HG03175 (cell line): ENCODE measurements around the gene CNTNAP5.

Experiments
- ATAC-seq: cut with Tn5 transposase; IDR thresholded peaks from one replicate; pipeline ENCODE4 v1.9.1; 2021; ENCODE audit warnings: mild to moderate bottlenecking, moderate library complexity; ENCODE audit not compliant: unreplicated experiment

Gene CNTNAP5

GRCh38 chr2:124535816-124536215 is 510.7 kb downstream of the CNTNAP5 start:
- no peak for ATAC-seq

GRCh38 chr2:124536591-124536990 is 511.5 kb downstream of the CNTNAP5 start:
- no peak for ATAC-seq

- no peak for ATAC-seq
These were observed 513.5 kb downstream of the CNTNAP5 start for GRCh38 chr2:124538549-124538948.

- ATAC-seq: no peak
These were observed 515.7 kb downstream of the CNTNAP5 start for GRCh38 chr2:124540805-124541204.

GRCh38 chr2:124542932-124543640 is 518.0 kb downstream of the CNTNAP5 start:
- ATAC-seq: no peak

GRCh38 chr2:124547700-124548099 is 522.6 kb downstream of the CNTNAP5 start:
- no peak for ATAC-seq

- ATAC-seq: no peak
These were observed 533.3 kb downstream of the CNTNAP5 start for GRCh38 chr2:124558277-124558905.

- no peak for ATAC-seq
These were observed 534.1 kb downstream of the CNTNAP5 start for GRCh38 chr2:124559236-124559635.

- ATAC-seq: no peak
These were observed 535.6 kb downstream of the CNTNAP5 start for GRCh38 chr2:124560592-124561112.

- ATAC-seq: no peak
These were observed 536.4 kb downstream of the CNTNAP5 start for GRCh38 chr2:124561486-124561885.

GRCh38 chr2:124563426-124563825 is 538.3 kb downstream of the CNTNAP5 start:
- no peak for ATAC-seq

- ATAC-seq: no peak
These were observed 541.5 kb downstream of the CNTNAP5 start for GRCh38 chr2:124566518-124566970.

- ATAC-seq: no peak
These were observed 545.8 kb downstream of the CNTNAP5 start for GRCh38 chr2:124570872-124571271.

GRCh38 chr2:124571836-124572235 is 546.7 kb downstream of the CNTNAP5 start:
- no peak for ATAC-seq

- no peak for ATAC-seq
These were observed 548.0 kb downstream of the CNTNAP5 start for GRCh38 chr2:124572934-124573634.

- ATAC-seq: no peak
These were observed 550.4 kb downstream of the CNTNAP5 start for GRCh38 chr2:124575497-124575896.

GRCh38 chr2:124580263-124580662 is 555.2 kb downstream of the CNTNAP5 start:
- no peak for ATAC-seq

GRCh38 chr2:124582387-124582786 is 557.3 kb downstream of the CNTNAP5 start:
- ATAC-seq: no peak

- no peak for ATAC-seq
These were observed 559.5 kb downstream of the CNTNAP5 start for GRCh38 chr2:124584615-124585014.

- no peak for ATAC-seq
These were observed 560.2 kb downstream of the CNTNAP5 start for GRCh38 chr2:124585277-124585676.

- no peak for ATAC-seq
These were observed 561.1 kb downstream of the CNTNAP5 start for GRCh38 chr2:124586210-124586609.

GRCh38 chr2:124586835-124587234 is 561.7 kb downstream of the CNTNAP5 start:
- ATAC-seq: no peak
